GM12874 (cell line): Measurements from ENCODE around the gene FAM227B.

Experiments used
- TF ChIP-seq, protein P1 (sequence below): IDR thresholded peaks from 2 replicates; pipeline ENCODE4 v1.5.1; 2011; ENCODE audit warnings: low read depth, mild to moderate bottlenecking, control low read depth, low read length, moderate library complexity; ENCODE audit not compliant: insufficient read depth

Gene FAM227B

DNA sequence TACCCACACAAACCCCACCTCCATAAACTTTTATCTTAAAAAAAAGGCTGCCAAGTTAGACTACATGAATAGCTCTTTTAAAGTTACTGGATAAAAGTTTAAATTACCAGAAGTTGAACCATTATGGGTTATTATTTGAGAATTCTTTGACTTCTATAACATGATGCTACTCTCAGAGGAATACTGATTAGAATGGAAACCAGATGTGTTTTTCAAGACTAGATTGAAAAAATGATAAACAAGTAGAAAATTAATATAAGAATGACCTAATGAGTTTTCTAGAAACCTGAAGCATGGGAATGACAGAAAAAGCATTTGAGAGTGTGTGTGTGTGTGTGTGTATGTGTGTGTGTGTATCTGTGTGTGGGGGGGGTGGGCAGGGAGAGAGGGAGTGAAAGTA lies 210.0 kb downstream of the FAM227B start:
- TF ChIP-seq, protein P1, sequence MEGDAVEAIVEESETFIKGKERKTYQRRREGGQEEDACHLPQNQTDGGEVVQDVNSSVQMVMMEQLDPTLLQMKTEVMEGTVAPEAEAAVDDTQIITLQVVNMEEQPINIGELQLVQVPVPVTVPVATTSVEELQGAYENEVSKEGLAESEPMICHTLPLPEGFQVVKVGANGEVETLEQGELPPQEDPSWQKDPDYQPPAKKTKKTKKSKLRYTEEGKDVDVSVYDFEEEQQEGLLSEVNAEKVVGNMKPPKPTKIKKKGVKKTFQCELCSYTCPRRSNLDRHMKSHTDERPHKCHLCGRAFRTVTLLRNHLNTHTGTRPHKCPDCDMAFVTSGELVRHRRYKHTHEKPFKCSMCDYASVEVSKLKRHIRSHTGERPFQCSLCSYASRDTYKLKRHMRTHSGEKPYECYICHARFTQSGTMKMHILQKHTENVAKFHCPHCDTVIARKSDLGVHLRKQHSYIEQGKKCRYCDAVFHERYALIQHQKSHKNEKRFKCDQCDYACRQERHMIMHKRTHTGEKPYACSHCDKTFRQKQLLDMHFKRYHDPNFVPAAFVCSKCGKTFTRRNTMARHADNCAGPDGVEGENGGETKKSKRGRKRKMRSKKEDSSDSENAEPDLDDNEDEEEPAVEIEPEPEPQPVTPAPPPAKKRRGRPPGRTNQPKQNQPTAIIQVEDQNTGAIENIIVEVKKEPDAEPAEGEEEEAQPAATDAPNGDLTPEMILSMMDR = no peak

DNA sequence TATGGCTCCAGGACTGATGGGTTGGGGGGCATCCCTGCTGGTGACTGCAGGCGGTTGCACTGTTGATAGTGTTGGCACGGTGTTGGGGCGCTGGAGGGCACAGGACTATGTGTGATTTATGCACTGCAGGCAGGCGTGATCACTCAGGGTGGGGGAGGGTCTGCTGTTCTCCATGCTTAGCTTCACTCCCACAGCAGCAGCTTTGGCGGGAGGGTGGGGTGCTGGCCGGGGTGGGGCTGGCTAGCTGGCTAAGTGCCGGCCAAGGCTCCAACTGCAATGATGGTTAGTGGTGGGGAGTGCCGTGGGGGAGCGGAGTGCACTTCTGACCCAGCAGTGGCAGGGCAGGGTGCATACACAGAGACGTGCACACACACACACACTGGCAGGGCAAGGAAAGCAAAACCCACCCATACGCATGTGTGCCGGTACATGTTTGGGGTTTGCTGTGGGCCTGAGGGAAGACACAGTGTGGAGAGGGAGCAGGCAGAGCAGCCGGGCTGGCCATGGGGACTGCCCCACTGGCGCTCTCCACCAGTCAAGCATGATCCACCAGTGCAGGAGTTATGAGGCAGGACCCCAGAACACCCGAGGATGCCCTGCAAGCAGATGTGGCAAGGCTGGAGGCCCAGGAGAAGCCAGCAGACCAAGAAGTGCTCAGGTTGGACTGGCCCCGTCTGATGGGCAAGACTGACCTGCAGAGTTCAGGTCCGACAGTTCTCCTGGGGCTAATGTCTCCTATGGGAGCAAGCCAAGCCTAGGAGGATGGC lies 214.1 kb downstream of the FAM227B start:
- TF ChIP-seq, protein P1 = no peak

DNA sequence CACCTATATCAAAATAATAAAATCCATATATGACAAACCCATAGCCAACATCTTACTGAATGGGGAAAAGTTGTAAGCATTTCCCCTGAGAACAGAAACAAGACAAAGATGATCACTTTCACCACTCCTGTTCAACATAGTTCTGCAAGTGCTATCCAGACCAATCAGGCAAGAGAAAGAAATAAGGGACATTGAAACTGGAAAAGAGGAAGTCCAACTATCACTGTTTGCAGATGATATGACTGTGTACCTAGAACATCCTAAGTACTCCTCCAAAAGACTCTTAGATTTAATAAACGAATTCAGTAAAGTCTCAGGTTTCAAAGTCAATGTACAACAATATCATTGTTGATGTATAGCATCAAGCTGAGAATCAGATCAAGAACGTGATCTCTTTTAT lies 233.1 kb downstream of the FAM227B start:
- TF ChIP-seq, protein P1 = no peak

DNA sequence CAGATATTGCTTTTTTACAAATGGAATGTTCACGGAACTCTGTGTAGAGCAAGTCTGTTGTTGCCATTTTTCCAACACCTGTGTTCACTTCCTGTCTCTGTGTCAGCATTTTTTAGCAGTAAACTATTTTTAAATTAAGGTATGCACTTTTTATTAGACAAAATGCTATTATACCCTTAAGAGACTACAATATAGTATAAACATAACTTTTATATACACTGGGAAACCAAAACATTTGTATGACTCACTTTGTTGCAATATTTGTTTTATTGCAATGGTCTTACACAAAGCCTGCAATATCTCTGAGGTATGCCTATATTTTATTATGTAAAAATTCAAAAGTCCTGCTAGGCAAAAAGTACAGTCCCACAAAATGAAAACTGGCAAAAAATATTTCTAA lies 237.4 kb downstream of the FAM227B start:
- TF ChIP-seq, protein P1 = no peak

DNA sequence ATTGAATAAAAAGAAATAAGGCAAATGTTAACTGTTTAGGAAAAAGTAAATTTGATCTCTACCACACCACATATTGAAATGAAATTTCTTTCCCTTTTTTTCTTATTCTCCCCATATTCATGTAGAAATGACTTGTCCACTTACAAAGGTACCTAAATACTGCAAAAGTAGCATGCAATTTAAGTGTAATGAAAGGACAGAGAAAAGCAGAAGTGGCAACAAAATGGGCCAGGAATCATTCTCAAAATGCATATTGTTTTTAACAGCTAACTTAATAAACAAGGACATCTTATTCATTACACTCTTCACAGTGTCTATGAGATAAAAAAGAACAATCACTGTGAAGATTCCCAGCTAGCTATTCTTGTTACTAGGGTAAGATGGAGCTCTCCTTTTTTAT lies 238.2 kb downstream of the FAM227B start:
- TF ChIP-seq, protein P1 = no peak

DNA sequence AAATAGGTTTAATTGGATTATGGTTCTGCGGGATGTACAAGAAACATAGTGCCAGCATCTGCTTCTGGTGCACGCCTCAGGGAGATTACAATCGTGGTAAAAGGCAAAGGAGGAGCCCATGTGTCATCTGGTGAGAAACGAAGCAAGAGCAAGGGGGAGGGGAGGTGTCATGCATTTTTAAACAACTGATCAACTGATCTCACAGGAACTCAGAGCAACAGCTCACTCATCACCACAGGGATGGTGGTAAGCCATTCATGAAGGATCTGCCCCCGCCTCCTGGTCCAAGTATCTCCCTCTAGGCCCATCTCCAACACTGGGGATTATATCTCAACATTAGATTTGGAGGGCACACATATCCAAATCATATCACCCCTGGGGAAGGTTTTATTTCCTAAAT lies 239.7 kb downstream of the FAM227B start:
- TF ChIP-seq, protein P1 = no peak

DNA sequence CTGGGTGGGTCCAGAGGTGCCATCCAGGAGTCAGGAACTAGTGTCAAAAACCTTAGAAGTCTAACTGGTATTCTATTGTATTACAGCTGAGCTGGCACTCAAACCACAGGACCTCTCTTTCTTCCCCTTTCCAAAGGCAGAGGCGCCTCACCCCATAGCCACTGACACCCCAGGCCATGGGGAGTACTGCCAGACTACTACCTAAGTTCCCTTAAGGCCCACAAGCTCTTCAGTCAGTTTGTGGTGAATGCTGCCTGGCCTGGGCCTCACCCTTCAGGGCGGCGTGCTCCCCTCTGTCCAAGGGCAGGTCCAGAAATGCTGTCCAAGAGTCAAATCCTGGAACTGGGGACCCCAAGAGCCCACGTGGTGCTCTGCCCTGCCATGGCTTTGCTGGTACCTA lies 240.6 kb downstream of the FAM227B start:
- TF ChIP-seq, protein P1 = no peak

DNA sequence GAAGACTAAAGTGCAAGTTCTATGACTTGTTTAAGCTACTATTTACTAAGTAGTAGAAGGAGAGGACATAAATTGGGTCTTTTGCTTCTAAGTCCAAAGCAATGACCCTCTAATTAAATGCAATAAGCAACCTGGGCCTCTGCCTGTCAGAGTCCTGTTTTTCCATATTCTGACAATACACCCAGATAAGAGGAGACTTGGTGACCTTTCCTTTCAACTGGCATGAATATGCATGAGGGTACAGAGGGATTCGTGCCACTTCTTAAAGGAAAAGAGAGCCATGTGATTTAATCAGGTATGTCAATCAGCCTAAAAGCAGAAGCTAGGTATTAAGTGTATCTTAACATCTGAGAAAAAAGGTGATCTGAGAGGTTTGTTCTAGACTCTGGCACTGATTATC lies 248.3 kb downstream of the FAM227B start:
- TF ChIP-seq, protein P1 = no peak
